H1 (cell line): ENCODE results near the gene KCNH1. TPM values are rescaled to one million over a fixed set of nuclear protein-coding genes. Genes with fewer than 3 reads are reported as not detected.

Experiments
- CTCF ChIA-PET: fragments of 300-600 bp; sonication (Branson Sonifier 250); formaldehyde crosslinking; loops from one replicate; lab custom pipeline; 2021; ENCODE audit not compliant: partially characterized antibody; lab: Charles Lee
- POLR2A ChIA-PET: fragments of 300-600 bp; sonication (Branson Sonifier 250); formaldehyde crosslinking; loops from one replicate; lab custom pipeline; 2021; ENCODE audit warnings: inconsistent platforms; ENCODE audit not compliant: partially characterized antibody; lab: Charles Lee
- DNase-seq, 2 experiments: peaks; one replicate each; pipeline versions ENCODE4 v3.0.0 to v3.0.0-alpha.2; 2010 to 2022; ENCODE audit warnings: low spot score in 2 of 2, low read depth in 1 of 2, mixed read lengths in 1 of 2
- FAIRE-seq: peaks from 2 replicates; lab custom pipeline; 2011; peaks lifted over from hg19 to GRCh38; lab: Jason Lieb, UNC
- H2AFZ ChIP-seq: 2 replicates; pipeline ENCODE4 v1.8.1; 2012; ENCODE audit warnings: low read length, inconsistent platforms
- H2AK5ac ChIP-seq: 2 replicates; pipeline ENCODE4 v1.6.1; 2013; ENCODE audit warnings: low read depth, low read length
- H2BK120ac ChIP-seq: replicated peaks from 2 replicates; pipeline ENCODE3; 2013; ENCODE audit warnings: low read depth, low read length, inconsistent platforms
- H2BK12ac ChIP-seq: 2 replicates; pipeline ENCODE4 v1.6.1; 2013; ENCODE audit warnings: low read depth, low read length
- H2BK15ac ChIP-seq: 2 replicates; pipeline ENCODE4 v1.6.1; 2013; ENCODE audit warnings: low read length
- H2BK20ac ChIP-seq: 2 replicates; pipeline ENCODE4 v1.6.1; 2013; ENCODE audit warnings: low read length
- H2BK5ac ChIP-seq: 2 replicates; pipeline ENCODE4 v1.6.1; 2013; ENCODE audit warnings: low read depth, low read length
- H3K14ac ChIP-seq: 2 replicates; pipeline ENCODE4 v1.6.1; 2013; ENCODE audit warnings: inconsistent platforms; ENCODE audit not compliant: insufficient read length
- H3K18ac ChIP-seq: 2 replicates; pipeline ENCODE4 v1.6.1; 2013; ENCODE audit warnings: low read length; ENCODE audit errors: extremely low read depth
- H3K23ac ChIP-seq: 2 replicates; pipeline ENCODE4 v1.6.1; 2013; ENCODE audit warnings: inconsistent platforms; ENCODE audit not compliant: insufficient read length
- H3K23me2 ChIP-seq: 2 replicates; pipeline ENCODE4 v1.6.1; 2013; ENCODE audit warnings: low read depth, low read length
- H3K27ac ChIP-seq: 2 replicates; pipeline ENCODE4 v1.6.1; 2011; ENCODE audit warnings: low read depth, low read length, inconsistent platforms
- H3K27me3 ChIP-seq, 4 experiments: replicated peaks in 1 of 4; 1 replicate in 1 of 4; 2 replicates in 3 of 4; pipeline versions ENCODE4 v1.6.1 to v1.8.1; 2011 to 2013; ENCODE audit warnings: low read length in 3 of 4, mild to moderate bottlenecking in 3 of 4, inconsistent platforms in 2 of 4, mixed read lengths in 2 of 4, moderate library complexity in 1 of 4; ENCODE audit not compliant: control insufficient read depth in 3 of 4, insufficient read depth in 3 of 4; ENCODE audit errors: extremely low read depth in 1 of 4
- H3K36me3 ChIP-seq, 4 experiments: 2 replicates each; pipeline versions ENCODE4 v1.6.1 to v1.8.1; 2011 to 2013; ENCODE audit warnings: mild to moderate bottlenecking in 4 of 4, low read length in 3 of 4, moderate library complexity in 2 of 4, control low read depth in 1 of 4, inconsistent platforms in 1 of 4; ENCODE audit not compliant: insufficient read depth in 4 of 4, control insufficient read depth in 2 of 4
- H3K4ac ChIP-seq: replicated peaks from 2 replicates; pipeline ENCODE3; 2013; ENCODE audit warnings: low read length, low read depth, mixed read lengths, inconsistent platforms; ENCODE audit not compliant: insufficient read length
- H3K4me1 ChIP-seq, 4 experiments: replicated peaks in 1 of 4; 1 replicate in 1 of 4; 2 replicates in 3 of 4; pipeline versions ENCODE4 v1.6.1 to v1.8.1; 2011 to 2013; ENCODE audit warnings: low read length in 3 of 4, inconsistent platforms in 2 of 4, mixed read lengths in 1 of 4; ENCODE audit not compliant: insufficient read depth in 4 of 4, control insufficient read depth in 3 of 4
- H3K4me2 ChIP-seq, 2 experiments: 2 replicates each; pipeline versions ENCODE4 v1.6.1 to v1.8.1; 2011 to 2013; ENCODE audit warnings: low read depth in 2 of 2, low read length in 2 of 2, control low read depth in 1 of 2, inconsistent platforms in 1 of 2, mild to moderate bottlenecking in 1 of 2; ENCODE audit not compliant: insufficient read depth in 1 of 2
- H3K4me3 ChIP-seq, 4 experiments: fragments of 200-600, 300-600 bp in 1 of 4; sonication (generic), shearing (Covaris generic), sonication (Bioruptor Twin) in 1 of 4; 2 replicates each; pipeline versions ENCODE4 v1.5.1 to v1.8.1; 2011 to 2016; ENCODE audit warnings: low read length in 4 of 4, low read depth in 3 of 4, control low read depth in 2 of 4, inconsistent platforms in 2 of 4, mild to moderate bottlenecking in 2 of 4, mixed read lengths in 1 of 4, moderate library complexity in 1 of 4; ENCODE audit not compliant: insufficient read depth in 2 of 4; ENCODE audit errors: extremely low read depth in 1 of 4
- H3K56ac ChIP-seq: replicated peaks from 2 replicates; pipeline ENCODE3; 2013; ENCODE audit warnings: low read depth, mild to moderate bottlenecking, mixed read lengths, low read length, inconsistent platforms; ENCODE audit not compliant: insufficient read length
- H3K79me1 ChIP-seq: 2 replicates; pipeline ENCODE4 v1.6.1; 2013; ENCODE audit warnings: low read depth, low read length, control low read depth
- H3K79me2 ChIP-seq, 2 experiments: 2 replicates each; pipeline versions ENCODE4 v1.6.1 to v1.8.1; 2012 to 2013; ENCODE audit warnings: low read length in 2 of 2, mild to moderate bottlenecking in 2 of 2, inconsistent platforms in 1 of 2; ENCODE audit not compliant: insufficient read depth in 2 of 2, control insufficient read depth in 1 of 2
- H3K9ac ChIP-seq, 4 experiments: replicated peaks in 1 of 4; 1 replicate in 1 of 4; 2 replicates in 3 of 4; pipeline versions ENCODE4 v1.6.1 to v1.8.1; 2011 to 2013; ENCODE audit warnings: low read depth in 3 of 4, low read length in 3 of 4, control low read depth in 2 of 4, mild to moderate bottlenecking in 2 of 4, moderate library complexity in 2 of 4, inconsistent platforms in 1 of 4; ENCODE audit errors: extremely low read depth in 1 of 4
- H3K9me3 ChIP-seq, 2 experiments: 2 replicates each; pipeline versions ENCODE4 v1.6.1 to v1.8.1; 2012 to 2013; ENCODE audit warnings: mild to moderate bottlenecking in 2 of 2, moderate library complexity in 2 of 2, control low read depth in 1 of 2, inconsistent platforms in 1 of 2, low read depth in 1 of 2, low read length in 1 of 2, mixed read lengths in 1 of 2; ENCODE audit not compliant: insufficient read depth in 2 of 2
- H4K20me1 ChIP-seq, 2 experiments: replicated peaks in 1 of 2; 2 replicates each; pipeline versions ENCODE3 to v1.8.1; 2011 to 2013; ENCODE audit warnings: inconsistent platforms in 2 of 2, low read length in 2 of 2, mild to moderate bottlenecking in 1 of 2; ENCODE audit not compliant: insufficient read depth in 2 of 2, control insufficient read depth in 1 of 2
- H4K5ac ChIP-seq: 2 replicates; pipeline ENCODE4 v1.6.1; 2013; ENCODE audit warnings: low read length, low read depth, mixed read lengths, inconsistent platforms; ENCODE audit not compliant: insufficient read length
- H4K8ac ChIP-seq: 2 replicates; pipeline ENCODE4 v1.8.0; 2013; ENCODE audit warnings: mild to moderate bottlenecking, moderate library complexity, low read length, inconsistent platforms; ENCODE audit not compliant: insufficient read depth; ENCODE audit errors: extremely low read depth
- H4K91ac ChIP-seq: replicated peaks from 2 replicates; pipeline ENCODE3; 2013; ENCODE audit warnings: low read length, mixed read lengths, inconsistent platforms; ENCODE audit not compliant: insufficient read length
- CBX8 ChIP-seq: fragments of 300-800, 300-1000 bp; sonication (generic); IDR thresholded peaks from 2 replicates; pipeline ENCODE4 v1.7.1; 2016; ENCODE audit warnings: low read depth, low read length, borderline replicate concordance
- CREB1 ChIP-seq: IDR thresholded peaks from 2 replicates; pipeline ENCODE4 v1.6.1; 2012; ENCODE audit warnings: inconsistent platforms
- EZH2 ChIP-seq: fragments of 200-600 bp; sonication (generic); IDR thresholded peaks from 2 replicates; pipeline ENCODE4 v1.7.1; 2012; ENCODE audit warnings: low read depth, mild to moderate bottlenecking, moderate library complexity, low read length, inconsistent platforms; ENCODE audit not compliant: severe bottlenecking
- KDM5A ChIP-seq: fragments of 200-600 bp; IDR thresholded peaks from 2 replicates; pipeline ENCODE4 v1.7.1; 2012; ENCODE audit warnings: mild to moderate bottlenecking, low read length, inconsistent platforms, mixed read lengths
- RFX5 ChIP-seq: IDR thresholded peaks from 2 replicates; pipeline ENCODE4 v1.6.1; 2011; ENCODE audit warnings: low read depth, low read length, improper control_type of control experiment, borderline replicate concordance
- SIRT6 ChIP-seq: IDR thresholded peaks from one replicate; pipeline ENCODE4 v1.7.1; 2012; ENCODE audit warnings: low read length, inconsistent platforms
- WGBS, 2 experiments: shearing (Covaris generic) in 1 of 2; methylation state at CpG; one replicate each; pipeline versions ENCODE4 v1.1.6 to v1.1.7; 2013 to 2015; ENCODE audit warnings: low lambda C conversion rate in 2 of 2, mixed read lengths in 2 of 2, inconsistent platforms in 1 of 2, low coverage in 1 of 2, missing lambda C conversion rate in 1 of 2; ENCODE audit not compliant: insufficient replicate concordance in 2 of 2, insufficient coverage in 1 of 2, insufficient read length in 1 of 2; ENCODE audit errors: extremely low coverage in 1 of 2, missing lambda C conversion rate in 1 of 2; 5-methylcytosine and 5-hydroxymethylcytosine counted together
- polyA plus RNA-seq, 7 experiments: library from polyadenylated mRNA; depleted of rRNA in 3 of 7; stranded (reverse) in 5 of 7; unstranded in 2 of 7; fragments of >200 nt in 5 of 7; fragments of 200-250 nt in 2 of 7; gene quantifications; 1 replicate in 5 of 7; 2 replicates in 1 of 7; 4 replicates in 1 of 7; pipeline versions ENCODE4 v1.2.1 to v1.2.3, GENCODE V29; 2011 to 2013; ENCODE audit warnings: missing spikeins in 2 of 7, mixed read lengths in 2 of 7
- total RNA-seq: library from RNA; stranded (reverse); fragmentation: NEBNext Ultra II Directional; extraction: Animal tissue kit (Norgen Biotek cat#: 25700); gene quantifications from 2 replicates; pipeline ENCODE4 v1.2.1, GENCODE V29; 2021

Gene KCNH1
- total and polyA plus RNA-seq, 2 of the 8 experiments (the other 6 are each of a cell fraction or from before 2014, with no cell fraction given) = 0.27 to 0.34 TPM

- Histone ChIP-seq H2BK15ac (no peak overlapping the region), H2AFZ (no peak overlapping the region), H4K20me1 (no peaks in the 10 kb centered on the region), H2BK12ac (no peak overlapping the region), H3K79me1 (no peaks in the 10 kb centered on the region), H3K4me1 (no peaks in the 10 kb centered on the region), H2BK120ac (no peak overlapping the region), H3K14ac (no peak overlapping the region), H3K23ac (no peak overlapping the region), H2BK5ac (no peak overlapping the region), H2BK20ac (no peak overlapping the region), H3K23me2 (no peaks in the 10 kb centered on the region), H3K9ac (no peak overlapping the region), H3K79me2 (no peaks in the 10 kb centered on the region), H4K5ac (no peak overlapping the region), H3K27ac (no peak overlapping the region), H3K4me3 (no peak overlapping the region), H3K9me3 (no peaks in the 10 kb centered on the region), H3K36me3 (no peaks in the 10 kb centered on the region), H3K4ac (no peak overlapping the region), H3K56ac (no peak overlapping the region), H3K27me3 (no peaks in the 10 kb centered on the region), H3K4me2 (no peak overlapping the region), H4K8ac (no peak overlapping the region; the same call in 1 of the 2 replicates), H4K91ac (no peak overlapping the region), H3K18ac (no peak overlapping the region), H2AK5ac (no peak overlapping the region)
- POLR2A ChIA-PET = no interaction called here
- DNase-seq (no peak), FAIRE-seq (no peak)
- CTCF ChIA-PET = interaction anchor here (0.6 kb wide), 1 partner anchor 26 kb away, joined by 3 read pairs; no protein-coding TSS in a partner anchor
- WGBS, 2 experiments = 86 to 100% methylated on average over 1 to 7 of the region's 7 CpGs
- TF ChIP-seq RFX5 (no peak), CREB1 (no peak), KDM5A (no peak), EZH2 (no peak), SIRT6 (no peak), CBX8 (no peak)
Observed at GRCh38 chr1:210905944-210906453, 227.9 kb downstream of the KCNH1 start.
